ENCODE measurements around the gene NXN. TPM values are rescaled to one million over a fixed set of nuclear protein-coding genes. Genes with fewer than 3 reads are reported as not detected.
"Not testable (repeated sequence)": the region's sequence is repeated elsewhere in the genome, so short reads cannot be mapped to it uniquely, and the experiment has no call there.

Gene NXN
- total RNA-seq, 1 experiment from 2014 or later = 45.9 TPM

DNA sequence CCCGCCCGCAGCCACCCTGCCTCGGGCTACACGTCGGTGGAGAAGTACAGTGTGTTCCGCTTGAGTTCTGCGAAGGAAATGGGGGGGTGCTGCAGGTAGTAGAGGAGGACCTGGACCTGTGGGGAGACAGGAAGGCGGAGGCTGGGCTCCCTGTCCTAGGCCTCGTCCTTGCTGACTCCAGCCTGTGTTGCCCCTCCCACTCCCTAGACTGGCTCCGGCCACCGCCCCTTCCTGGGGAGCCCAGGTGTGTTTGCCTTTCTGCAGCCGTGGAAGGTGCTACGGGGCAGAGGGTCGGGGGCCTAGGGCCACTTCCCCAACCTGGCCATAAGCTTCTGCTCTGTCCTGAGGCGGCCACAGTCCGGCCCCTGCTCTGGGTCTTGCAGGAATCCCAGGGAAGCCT, 26.5 kb upstream of the NXN start:
- no peak for DNase-seq (ENCODE audit: low read depth)

DNA sequence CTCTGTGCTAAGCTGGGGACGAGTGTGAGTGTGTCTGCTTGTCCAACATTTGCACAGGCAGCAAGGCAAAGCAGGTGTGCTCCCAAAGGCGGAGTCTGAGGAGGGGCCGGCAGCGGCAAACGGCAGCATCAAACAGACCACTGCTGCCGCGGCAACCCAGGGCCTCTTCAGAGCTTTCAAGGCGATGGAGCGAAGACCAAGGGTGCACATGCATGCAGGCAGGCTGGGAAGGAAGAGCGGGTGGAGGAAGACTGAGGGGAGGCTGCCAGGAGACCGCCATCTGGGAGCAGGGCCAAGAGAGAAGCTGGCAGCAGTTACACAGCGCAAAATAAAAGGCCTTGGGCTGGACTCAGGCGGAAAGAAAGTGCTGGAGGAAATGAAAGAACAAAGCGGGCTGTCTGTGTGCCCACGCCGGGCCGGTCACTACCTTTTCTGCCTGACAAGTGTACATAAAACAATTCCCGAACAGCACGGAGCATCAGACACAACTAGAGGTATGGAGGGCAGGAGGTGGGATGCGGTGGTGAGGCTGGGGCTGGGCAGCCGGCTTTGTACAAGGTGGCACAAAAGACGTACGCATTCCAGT, 25.9 kb upstream of the NXN start:
- DNase-seq (ENCODE audit: low read depth) = peak; percentile 83

DNA sequence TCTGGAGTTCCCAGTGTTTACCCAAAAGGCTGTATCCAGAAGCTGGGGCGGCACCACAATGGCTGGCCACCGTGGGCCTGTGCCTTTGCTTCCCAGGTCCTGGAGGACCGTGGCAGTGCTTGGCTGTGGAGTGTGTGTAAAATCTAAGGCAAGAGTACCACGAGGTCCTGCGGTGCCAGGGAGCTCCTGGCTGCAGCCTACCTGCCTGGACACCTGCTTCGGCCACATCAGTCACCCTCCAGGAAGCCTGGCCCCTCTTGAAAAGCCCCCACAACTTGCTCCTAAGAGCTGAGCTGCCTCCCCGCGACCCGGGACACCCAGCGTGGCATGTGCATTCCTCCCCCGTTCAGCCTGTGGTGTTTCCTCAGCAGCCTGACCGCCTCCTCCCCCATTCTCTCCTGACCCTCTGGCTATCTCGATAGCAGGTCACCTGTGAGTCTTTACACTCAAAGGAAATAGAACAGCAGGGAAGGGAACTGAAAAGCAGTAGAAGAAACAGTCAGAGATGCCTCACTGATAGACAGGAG, 25.3 kb upstream of the NXN start:
- DNase-seq (ENCODE audit: low read depth) = no peak

DNA sequence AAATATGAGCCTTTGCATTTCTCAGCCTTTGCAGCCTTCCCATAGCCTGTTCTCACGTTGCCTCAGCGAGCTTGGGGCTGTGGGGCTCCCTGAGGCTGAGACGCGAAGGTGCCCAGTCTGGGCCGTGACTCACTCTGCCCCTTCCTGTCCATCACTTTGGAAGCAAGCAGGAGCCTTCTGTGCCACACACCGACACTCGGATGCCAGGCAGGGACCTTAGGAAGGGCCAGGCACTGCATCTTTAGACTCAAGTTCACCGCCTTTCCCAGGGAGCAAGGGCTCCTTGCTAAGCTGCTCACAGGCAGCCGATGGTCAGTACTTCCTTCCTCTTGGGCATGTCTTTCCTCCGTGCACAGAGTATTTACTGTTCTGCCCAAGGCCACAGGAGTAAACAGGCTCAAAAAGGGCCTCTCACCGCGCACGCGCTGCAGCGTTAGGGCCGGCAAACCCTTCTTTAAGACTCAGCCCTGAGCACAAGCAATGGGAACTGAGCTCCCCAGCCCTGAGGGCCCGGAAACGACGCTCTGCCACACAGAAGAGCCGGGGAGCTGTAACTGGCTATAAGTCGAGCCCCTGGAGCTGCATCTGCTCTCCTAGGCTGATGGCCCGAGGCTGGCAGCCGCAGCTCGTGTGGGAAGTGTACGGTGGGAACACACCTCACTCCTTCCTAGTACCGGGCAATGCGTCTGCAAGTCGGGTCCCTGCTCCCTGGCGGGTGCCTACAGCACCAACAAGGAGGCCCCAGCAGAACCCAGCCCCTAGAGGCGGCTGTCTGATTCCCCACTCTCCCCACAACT, 24.6 kb upstream of the NXN start:
- DNase-seq (ENCODE audit: low read depth) = no peak

DNA sequence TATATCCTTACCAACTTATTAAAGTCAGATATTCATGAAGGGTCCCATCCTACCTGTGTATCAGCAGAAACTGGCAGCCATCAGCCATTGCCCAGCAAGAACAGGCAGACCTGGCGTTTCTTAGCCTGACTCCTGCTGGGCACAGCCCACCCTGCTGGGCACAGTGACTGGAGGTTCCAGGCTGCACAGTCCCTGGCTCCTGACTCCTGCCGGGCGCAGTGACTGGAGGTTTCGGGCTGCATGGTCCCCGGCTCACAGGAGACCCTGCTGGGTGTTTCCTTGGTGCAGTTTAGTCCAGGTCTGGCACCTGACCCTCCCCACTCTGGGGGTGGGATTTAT, 24.0 kb upstream of the NXN start:
- DNase-seq (ENCODE audit: low read depth) = no peak

DNA sequence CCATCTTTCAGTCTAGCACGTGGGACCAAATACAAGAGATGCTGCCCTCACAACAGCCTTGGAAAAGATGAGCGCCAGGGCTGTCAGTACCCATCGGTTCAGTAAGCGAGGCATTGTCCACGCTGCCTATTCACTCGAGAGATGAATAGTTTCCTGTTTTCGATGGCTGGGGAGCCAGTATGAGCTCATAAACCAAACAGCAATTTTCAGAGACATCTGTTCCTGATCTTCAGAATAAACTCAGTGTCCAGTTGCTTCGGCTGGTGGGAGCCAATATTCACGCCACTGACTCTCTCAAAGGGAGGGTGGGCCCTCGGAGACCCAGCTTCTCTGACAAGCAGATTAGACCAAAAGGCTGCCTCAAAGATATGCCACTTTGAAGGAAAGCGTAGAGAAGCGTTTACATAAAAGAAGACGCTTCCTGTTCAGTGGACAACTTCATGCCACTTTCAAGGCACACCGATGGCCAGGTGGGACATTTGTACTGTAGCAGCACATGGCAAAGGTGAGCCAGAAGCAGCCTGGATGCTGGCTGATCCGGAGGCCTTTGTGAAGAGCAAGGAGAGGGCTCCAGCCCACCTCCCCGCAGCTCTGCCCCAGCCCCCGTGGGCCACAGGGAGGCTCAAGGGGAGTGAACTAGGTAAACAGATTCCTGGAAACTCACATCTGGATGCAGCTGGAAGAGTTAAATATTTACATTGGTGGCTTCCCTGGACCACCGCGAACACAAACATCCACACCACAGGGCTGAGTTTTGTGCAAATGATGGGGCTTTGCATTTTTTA, 23.4 kb upstream of the NXN start:
- DNase-seq (ENCODE audit: low read depth) = peak; percentile 53

DNA sequence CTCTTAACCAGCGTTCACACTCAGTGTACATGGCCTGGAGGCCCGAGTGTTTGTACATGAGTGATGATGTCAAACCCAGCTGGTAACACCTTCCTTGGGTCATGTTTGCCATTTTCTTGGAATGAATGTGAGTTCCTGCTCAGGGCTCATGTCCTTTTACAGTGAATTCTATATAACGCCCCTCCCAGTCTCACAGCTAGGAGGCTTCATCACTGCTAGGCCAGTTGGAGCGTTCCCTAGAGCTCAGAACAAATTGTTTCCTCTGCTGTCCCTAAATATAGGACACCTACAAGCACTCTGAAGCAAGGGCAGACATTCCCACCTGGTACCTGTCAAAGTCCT, 22.8 kb upstream of the NXN start:
- no peak for DNase-seq (ENCODE audit: low read depth)

DNA sequence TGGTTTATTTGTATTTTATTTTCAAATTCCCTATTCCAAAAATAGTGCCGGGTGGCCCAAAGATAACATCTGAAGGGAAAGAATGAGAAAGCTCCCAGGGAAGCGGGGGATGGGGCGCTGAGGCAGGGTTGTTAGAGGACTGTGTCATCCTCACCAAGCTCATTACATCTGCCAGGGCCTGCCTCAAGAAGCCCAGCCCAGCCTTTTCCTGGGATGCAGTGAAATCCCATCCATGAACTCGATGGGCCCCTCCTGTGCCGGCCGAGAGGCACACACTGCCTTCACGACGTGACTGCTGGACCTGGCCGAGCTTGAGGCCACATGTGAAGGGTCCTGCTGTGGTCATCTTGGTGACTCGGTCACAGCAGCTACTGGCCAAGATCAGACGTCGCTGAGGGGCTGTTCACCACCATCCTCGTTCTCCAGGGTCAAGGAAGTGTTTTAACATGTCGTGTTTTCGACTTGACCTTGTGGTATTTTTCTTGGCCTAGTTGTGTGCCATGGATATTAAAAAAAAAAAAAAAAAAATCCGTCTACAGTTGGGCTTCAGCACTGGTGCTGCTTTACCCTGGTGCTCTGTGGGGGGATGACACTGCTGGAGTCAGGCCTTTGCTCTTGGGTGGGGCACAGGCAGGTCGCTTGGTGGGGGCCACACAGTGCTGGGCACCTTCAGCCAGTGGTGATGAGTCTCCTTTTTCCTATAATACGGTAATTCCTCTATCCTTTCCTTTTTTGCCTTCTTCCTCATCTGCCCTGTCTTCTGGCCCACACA, 22.2 kb upstream of the NXN start:
- peak; percentile 53 for DNase-seq (ENCODE audit: low read depth)

DNA sequence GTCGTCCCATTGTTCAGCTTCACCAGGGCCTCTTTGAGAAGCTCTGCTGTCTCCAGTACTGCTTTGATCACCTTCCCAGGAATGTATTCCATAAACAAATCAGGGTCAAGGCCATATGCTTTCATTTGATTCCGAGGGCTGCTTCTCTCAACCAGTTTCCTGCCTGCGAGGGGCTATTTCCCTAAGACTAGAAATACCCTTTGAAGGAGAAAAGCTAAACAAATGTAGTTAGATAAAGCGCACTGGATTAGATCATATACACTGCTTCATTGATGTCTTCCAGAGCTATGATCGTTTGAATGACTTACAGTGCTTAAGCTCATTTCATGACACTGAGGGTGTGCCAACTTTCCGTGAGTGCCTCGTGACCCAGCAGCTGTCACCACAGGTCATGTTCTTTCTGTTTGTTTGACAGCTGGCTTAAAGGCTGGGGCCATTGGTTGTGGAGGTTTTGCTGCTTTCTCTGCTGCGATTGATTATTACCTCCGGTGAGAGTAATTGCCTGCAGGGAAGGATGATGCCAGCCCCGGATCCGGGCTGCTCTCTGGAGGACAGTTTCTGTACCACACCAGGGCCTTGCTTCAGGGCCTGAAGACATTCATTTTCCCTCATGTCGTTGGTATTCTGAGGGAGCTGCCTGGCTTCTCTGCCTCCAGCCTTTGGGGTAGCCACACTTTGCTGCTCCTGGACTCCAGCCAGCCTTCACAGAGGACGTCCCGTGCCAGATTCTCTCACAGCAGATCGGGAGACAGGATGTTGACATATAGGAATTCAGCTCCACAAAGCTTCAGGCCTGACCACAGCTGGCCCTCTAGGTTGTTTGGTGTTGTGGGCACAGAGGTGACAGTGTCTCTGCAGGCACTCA, 21.3 kb upstream of the NXN start:
- DNase-seq (ENCODE audit: low read depth) = peak; percentile 52

DNA sequence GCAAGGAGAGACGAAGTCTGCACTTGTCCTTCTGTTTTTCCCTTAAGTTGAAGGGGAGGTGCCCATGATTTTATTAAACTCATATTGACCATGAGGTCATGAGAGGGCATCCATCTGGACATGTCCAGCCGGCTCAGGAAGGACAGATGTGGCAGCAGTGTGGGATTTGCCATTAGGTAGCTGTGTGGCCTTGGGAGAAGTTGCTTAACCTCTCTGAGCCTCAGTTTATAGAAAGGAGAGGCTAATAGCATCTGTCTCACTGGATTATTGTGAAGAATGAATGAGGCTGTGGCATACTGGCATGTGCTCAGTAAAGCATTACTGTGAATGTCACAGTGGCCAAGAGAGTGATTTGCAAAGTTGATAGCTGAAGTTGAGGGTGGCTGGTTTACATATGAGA, 18.5 kb upstream of the NXN start:
- DNase-seq (ENCODE audit: low read depth) = no peak

DNA sequence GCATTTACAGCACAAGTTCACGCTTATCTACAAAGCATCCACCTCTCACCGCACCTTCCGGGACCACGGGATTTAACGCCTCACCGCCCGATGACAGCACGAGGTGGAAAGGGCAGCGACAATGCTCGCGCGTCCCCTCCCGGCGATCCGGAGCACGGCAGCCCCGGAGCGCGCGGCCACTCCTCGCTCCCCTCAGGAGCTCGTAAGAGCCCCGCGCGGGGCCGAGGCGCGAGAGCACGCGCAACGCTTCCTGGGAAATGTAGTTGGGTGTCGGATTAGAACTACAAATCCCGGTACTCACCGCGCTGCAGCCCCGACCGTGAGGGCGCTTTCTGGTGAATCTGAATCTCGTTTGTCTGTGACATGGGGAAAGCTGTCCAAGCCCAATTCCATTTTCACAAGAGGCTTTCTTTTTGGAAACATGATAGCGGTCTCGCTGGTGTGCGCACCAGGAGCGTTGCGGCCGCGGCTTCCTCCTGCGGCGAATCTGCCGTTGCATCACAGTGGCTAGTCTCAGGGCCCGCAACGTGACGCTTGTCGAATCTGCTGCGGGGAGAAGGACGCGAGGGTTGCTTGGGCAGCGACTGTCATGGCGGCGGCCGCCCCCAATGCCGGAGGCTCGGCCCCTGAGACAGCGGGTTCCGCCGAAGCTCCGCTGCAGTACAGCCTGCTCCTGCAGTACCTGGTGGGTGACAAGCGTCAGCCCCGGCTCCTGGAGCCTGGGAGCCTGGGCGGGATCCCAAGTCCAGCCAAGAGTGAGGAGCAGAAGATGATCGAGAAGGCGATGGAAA, 17.2 kb upstream of the NXN start, which contains the start of gene TIMM22:
TSS of gene TIMM22 (plus strand) at position 576 of the 791 bp plus-strand sequence. CDS start at position 590, 14 bp downstream.
- DNase-seq (ENCODE audit: low read depth) = peak; percentile 98

DNA sequence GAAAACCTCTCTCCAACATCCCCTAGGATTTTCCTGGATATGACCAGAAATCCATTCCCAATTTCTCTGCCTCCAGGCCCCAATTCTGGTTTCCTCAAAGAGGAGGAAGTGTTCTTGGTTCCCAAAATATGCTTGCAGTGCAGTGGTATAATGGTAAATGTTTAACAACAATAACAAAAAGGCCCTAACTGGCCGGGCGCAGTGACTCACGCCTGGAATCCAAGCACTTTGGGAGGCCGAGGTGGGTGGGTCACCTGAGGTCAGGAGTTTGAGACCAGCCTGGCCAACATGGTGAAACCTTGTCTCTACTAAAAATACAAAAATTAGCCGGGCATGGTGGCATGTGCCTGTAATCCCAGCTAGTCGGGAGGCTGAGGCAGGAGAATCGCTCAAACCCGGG, 15.7 kb upstream of the NXN start:
- not testable (repeated sequence) for DNase-seq (ENCODE audit: low read depth)

DNA sequence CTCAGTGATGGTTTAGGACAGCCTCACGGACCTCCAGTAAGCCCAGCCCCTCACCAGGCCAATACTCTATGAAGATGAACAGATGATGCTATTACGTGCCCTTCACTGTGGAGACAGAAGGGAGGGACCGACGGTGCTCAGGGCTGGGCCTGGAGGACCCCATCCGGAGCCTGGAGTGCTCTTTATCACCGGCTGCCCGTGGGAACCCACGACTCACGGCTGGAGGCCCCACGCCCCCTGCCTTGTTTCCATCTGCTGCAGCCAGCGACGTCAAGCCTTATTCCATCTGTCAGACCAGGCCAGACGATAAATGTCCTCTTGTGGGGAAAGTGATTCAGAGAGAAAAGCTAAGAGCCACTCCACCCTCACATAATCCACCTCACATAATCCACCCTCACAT, 13.4 kb upstream of the NXN start:
- no peak for DNase-seq (ENCODE audit: low read depth)

DNA sequence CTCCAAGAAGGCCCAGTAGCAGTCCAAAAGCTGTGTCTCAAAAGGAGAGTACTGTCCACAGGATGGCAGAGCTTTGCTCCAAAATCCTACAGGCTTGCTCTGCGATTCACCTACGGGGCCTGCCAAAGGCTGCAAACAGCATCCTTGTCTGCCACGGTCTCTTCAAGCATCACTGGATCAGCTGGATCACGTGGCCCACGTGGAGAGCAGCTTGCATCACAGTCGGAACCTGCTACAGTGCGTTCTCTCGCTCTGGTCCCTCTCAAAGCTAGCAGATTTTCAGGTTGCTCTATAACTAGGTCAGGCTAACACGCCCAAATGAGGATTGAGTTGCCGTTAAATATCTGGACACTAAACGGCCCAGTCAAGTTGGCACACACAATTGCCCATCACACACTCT, 9.0 kb upstream of the NXN start:
- no peak for DNase-seq (ENCODE audit: low read depth)

DNA sequence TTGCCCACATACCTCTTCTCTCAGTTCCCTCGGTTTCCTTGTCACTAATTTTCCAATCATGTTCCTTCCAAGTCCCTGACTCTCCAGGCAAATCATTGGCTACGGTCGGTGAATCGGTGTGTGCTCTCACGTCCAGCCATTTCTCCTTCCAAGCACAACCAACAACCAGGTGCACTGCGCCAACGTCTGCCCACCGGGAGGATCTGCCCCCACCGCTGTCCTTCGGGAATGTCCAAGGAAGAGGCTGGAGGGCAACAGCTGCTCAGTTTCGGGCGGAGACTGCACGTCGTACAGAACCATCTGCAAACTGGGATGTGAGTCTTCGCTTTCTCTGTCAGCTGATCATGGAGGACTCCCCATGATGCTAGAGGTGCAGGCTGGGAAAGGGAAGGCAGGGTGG, 8.4 kb upstream of the NXN start:
- no peak for DNase-seq (ENCODE audit: low read depth)

DNA sequence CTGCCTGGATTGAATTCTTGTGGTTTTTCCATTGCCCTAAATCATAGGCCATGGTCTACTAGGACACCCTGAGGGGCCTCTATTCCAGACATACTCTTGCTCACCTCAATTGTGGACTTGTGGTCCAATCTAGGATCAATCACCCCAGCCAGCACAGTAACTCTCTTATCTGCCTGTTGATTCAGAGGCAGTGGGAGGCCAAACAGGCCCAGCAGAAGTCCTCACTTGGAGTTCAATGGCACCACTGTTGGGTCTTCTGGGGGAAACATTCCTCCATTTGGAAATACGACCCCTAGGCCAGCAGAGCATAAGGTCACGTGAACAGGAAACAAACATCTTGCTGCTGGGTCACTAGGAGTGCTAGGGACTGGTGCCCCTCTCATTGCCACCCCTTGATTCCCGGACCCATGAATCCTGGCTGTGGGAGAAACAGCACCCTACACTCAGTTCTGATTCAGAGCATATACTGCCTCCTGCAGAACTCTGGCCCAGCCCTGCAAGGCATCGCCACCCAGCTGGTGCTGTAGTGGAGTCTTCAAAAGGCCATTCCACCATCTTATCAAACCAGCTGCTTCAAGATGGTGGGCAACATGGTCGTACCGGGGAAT, 6.8 kb upstream of the NXN start:
- DNase-seq (ENCODE audit: low read depth) = no peak

DNA sequence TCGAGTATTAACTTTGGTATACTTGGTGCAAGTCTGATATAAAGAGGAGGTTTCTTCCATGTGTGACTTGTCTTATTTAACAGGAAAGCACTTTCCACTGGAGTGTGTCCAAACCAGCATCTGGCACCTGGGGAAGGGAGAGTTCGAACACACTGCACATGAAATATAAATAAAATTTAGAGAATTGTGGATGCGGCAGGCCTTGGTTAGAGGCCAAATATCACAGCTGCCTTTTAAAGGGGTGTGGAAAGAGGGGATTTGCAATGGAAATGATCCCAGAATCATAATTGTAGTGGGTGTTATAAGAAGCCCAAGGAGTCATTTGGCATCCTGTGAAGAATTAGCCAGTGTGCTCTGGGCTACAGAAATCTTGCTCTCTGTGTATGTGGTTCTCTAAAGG, 4.3 kb upstream of the NXN start:
- no peak for DNase-seq (ENCODE audit: low read depth)

DNA sequence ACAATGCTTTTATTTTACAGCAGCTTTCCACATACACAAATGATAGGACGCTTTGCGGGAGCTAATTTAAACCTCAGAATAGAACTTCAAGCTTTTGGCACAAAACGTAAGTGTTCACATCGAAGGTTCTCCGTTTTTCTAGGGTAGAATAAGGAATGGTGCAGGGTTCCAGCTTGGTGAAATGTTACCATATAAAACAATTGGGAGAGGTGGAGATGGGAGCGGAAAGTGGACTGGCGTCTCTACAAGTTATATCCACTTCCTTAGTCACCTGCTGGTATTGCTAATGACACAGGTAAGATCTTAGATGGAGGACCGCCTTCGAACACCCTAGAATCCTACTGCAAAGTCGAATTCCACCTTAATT, 1.7 kb upstream of the NXN start:
- DNase-seq (ENCODE audit: low read depth) = no peak

DNA sequence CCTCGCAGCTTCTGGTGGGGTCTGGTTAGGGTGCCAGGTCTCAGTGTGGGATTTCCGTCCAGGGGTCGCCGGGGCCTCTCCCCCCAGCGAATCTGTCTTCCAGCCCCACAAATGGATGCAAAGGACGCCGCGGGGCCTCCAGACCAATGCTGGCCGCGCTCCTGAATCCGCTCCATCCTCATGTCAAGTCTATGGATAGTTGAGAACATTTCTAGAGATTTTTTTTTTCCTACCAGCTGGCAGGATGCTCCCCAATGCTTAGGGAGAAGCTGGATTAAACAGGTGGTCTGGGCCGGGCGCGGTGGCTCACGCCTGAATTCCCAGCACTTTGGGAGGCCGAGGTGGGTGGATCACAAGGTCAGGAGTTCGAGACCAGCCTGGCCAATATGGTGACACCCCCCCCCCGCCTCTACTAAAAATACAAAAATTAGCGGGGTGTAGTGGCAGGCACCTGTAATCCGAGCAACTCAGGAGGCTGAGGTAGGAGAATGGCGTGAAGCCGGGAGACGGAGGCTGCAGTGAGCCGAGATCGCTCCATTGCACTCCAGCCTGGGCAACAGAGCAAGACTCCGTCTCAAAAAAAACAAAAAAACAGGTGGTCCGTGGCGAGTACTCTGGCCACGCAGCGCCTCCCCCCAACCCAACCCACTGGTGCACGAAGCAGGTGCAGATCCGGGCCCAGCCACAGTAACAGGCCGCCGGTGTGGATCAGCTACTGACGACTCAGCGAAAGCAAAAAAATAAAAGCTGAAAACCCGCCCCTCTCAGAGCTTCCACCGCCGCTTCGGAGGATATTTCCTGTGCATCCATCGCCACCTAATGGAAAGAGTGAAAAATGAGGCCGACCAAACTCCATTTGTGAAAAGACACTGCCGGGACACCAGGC, 1.1 kb upstream of the NXN start:
- peak; percentile 87 for DNase-seq (ENCODE audit: low read depth)

Data from Daoy (cell line).